Measurements from ENCODE around the gene APBB2.

DNA sequence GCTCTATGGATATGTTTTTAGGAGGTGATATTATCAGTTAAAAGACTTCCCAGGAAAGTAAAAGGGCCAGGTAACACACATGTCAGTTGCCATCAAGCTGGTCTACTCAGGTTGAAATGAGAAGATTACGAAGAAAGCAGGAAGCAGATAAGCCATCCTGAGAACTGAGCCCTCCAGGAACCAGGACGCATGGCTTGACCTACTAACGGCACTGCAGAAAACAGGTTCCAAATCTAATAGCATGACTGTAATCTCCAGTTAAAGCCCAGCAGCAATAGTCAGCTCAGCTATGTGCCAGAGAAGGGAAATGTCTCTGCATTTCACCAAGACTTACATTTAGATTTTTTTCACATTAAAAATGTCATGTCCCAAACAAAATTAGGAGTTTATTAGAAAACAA lies 77.9 kb downstream of the APBB2 start:
- TF ChIP-seq, protein P1, sequence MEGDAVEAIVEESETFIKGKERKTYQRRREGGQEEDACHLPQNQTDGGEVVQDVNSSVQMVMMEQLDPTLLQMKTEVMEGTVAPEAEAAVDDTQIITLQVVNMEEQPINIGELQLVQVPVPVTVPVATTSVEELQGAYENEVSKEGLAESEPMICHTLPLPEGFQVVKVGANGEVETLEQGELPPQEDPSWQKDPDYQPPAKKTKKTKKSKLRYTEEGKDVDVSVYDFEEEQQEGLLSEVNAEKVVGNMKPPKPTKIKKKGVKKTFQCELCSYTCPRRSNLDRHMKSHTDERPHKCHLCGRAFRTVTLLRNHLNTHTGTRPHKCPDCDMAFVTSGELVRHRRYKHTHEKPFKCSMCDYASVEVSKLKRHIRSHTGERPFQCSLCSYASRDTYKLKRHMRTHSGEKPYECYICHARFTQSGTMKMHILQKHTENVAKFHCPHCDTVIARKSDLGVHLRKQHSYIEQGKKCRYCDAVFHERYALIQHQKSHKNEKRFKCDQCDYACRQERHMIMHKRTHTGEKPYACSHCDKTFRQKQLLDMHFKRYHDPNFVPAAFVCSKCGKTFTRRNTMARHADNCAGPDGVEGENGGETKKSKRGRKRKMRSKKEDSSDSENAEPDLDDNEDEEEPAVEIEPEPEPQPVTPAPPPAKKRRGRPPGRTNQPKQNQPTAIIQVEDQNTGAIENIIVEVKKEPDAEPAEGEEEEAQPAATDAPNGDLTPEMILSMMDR (IDR thresholded peaks at IDR 0.05) = no peak
- TF ChIP-seq POLR2A (IDR thresholded peaks at IDR 0.05) = no peak
